ENCODE results near the gene ZNG1A.
A peak's percentile ranks its signal among the peaks of the same experiment; 100 is the strongest.
"Not testable (repeated sequence)": the region's sequence is repeated elsewhere in the genome, so short reads cannot be mapped to it uniquely, and the experiment has no call there.

ZNG1A gene

DNA sequence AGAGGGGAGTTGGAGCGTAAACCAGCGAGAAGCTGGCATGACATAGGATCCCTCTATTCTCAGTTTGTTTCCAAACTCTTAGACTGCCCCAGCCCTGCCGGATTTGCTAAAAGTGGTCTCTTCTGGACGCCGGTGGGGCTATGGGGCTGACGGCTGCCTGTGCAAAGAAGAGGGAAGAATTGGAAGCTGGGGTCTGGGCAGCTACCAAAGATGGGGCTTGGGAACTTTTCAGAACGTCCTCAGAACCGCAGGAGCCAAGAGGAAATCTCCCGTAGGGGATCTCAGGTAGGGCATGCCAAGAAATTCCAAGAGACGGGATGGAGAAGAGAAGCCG, 63.8 kb downstream of the ZNG1A start:
- H4K20me1 ChIP-seq: peaks cover 0 to 46% (median 23%) of the 10 kb centered on the region in 11 experiments; a peak in 19 of 22 replicates
- not testable (repeated sequence) for H3K36me3 ChIP-seq; H3K9me3 ChIP-seq (replicated peaks in 1 of 11); H3K27ac ChIP-seq; H3K9ac ChIP-seq
- peaks cover 0 to 17% (median 11%) of the 10 kb centered on the region in 10 experiments; a peak in 12 of 20 replicates for H3K4me1 ChIP-seq
- peak overlapping the region in 3 of 11 experiments; percentile 85 to 98 (median 91); a peak in 6 of 22 replicates for H3K4me2 ChIP-seq
- peaks cover 64 to 80% (median 75%) of the 10 kb centered on the region in 11 experiments for H3K27me3 ChIP-seq
- peak overlapping the region in 2 of 10 experiments; percentile 55 to 56; a peak in 2 of 20 replicates for H3K4me3 ChIP-seq

DNA sequence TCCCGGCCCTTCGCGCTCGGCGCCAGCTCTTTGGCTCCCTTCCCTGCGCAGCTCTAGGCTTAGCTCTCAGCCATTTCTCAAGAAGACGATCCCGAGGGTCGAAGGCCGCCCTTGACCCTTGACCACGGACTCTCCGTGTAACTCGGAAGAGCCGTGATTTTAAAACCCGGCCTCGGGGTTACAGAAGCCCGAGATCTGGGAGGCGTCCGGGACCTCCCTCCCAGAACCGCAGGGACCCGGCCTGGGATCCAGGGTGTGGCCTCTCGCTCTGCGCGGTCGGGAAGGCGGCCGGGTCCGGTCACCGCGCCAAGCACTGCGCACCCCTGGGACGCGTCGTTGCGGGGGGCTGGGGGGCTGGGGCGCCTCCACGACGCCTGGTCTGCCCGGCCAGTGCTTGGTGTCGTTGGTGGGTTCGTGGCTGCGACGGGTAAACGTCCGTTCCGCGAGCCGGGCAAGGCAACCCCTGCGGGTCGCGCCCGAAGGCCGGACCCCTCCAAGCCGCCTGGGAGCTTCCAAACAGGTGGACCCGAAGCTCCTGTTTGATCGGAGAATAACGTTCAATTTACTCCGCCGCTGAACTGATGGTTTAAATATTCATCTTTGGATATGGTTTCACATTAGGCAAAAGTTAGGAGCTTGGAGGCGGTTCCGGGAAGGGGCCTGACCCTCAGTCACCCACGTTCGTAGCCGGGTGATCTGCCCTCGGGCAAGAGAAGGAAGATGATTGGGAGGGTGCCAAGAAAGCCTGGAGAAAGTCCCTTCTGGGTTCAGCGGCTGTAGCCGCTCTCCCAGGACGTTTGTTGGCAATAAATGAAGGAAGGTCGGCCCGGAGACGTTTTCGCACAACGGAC, 64.4 kb downstream of the ZNG1A start:
- not testable (repeated sequence) for H3K27ac ChIP-seq; H3K9me3 ChIP-seq (replicated peaks in 1 of 11); H3K36me3 ChIP-seq
- Histone ChIP-seq H3K4me2 (peak overlapping the region; percentile 74 to 98 (median 85)), H3K27me3 (peaks cover 70 to 86% (median 81%) of the 10 kb centered on the region in 11 experiments), H3K4me1 (peaks cover 0 to 17% (median 11%) of the 10 kb centered on the region in 10 experiments; a peak in 12 of 20 replicates), H3K9ac (0 out of 22 replicates have a peak overlapping the region, but pooled peaks of 1 of the 11 experiments have one; percentile 22), H3K4me3 (peak overlapping the region; percentile 38 to 67 (median 54); a peak in 16 of 20 replicates), H4K20me1 (peaks cover 0 to 46% (median 23%) of the 10 kb centered on the region in 11 experiments; a peak in 19 of 22 replicates)

DNA sequence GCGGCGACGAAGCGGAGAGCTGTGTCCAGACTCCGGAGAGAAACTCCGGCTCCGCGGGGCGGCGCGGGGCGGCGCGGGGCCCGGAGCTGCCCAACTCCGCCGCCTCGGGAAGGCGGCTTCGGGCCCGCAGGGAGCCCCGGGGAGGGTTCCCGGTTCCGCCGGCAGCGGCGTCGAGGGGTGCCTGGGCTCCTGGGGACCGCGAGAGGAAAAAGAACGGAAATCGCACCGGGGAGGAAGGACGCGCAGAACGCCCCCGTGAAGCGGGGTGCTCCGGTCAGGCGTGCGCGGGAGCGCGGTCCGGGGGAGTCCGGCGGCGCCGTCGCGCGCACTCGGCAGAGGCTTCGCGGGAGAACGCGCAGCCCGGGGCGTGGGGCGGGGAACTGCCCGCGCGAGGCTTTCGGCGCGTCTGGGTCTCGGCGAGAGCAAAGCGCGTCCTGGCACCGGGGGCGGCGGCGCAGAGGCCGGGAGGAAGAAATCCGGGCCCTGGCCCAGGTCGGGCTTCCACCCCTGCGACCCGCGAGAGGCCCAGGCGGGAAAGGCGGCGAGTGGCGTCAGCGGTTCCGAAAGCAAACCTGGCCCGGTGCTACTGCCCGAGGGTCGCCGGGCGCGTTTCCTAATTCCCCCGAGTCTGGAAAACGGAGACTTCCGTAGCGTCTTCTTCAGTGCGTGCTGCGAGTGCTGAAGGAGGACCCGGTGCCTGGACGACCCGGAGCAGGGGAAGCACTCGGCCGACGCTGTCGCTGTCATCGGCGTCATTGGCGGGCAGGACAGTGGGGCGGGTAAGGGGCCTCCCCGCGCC, 65.2 kb downstream of the ZNG1A start:
- peak overlapping the region; percentile 74 to 98 (median 85) for H3K4me2 ChIP-seq
- H3K27me3 ChIP-seq: peaks cover 76 to 94% (median 89%) of the 10 kb centered on the region in 11 experiments
- H3K4me1 ChIP-seq: peaks cover 0 to 17% (median 11%) of the 10 kb centered on the region in 10 experiments; a peak in 12 of 20 replicates
- H3K9me3 ChIP-seq (replicated peaks in 1 of 11); H3K36me3 ChIP-seq; H3K27ac ChIP-seq: not testable (repeated sequence)
- H3K9ac ChIP-seq: peak overlapping the region in 3 of 11 experiments; percentile 22 to 39 (median 33); a peak in 3 of 22 replicates
- peak overlapping the region; percentile 38 to 67 (median 54); a peak in 18 of 20 replicates for H3K4me3 ChIP-seq
- peaks cover 0 to 46% (median 23%) of the 10 kb centered on the region in 11 experiments; a peak in 19 of 22 replicates for H4K20me1 ChIP-seq

DNA sequence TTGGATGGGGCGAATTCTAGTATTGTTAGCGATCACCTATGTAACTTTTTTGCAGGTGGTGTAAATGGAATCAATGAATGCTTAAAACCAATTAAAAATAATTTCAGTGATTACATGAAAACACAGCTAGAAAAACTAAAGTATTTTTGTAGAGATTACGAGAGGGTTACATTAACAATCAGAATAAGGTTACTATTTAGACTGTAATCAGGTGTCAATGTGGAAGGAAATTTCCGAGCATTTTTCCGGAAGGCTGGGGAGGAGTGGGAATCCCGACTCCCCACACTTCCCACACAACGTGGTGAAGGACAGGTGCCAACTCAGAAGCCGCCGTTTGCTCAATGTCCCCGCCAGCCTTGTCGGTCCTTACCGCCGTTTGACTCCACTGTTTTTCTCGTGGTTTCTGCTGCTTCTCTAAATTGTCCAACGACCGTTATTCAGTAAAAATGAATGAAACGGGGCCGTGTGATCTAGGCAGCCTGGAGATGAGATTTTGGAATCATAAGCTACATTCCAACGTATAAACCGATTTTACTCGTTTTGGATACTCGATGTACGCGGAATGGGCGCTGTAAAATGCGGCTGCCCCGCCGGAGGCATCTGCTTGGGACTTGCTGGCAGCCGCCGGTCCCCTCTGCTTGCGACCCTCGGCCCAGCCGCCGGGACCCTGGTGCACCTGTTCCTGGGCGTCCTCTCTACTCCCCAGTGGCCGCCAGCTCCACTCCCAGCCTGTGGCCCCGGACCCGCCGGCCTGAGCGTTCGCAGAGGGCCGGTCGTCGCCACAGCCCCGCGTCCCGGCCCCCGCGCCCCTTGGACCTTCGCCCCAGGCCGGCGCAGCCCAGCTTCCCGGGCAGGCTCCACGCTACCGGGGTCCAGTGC, 66.0 kb downstream of the ZNG1A start:
- Histone ChIP-seq H3K27me3 (peaks cover 70 to 94% (median 89%) of the 10 kb centered on the region in 11 experiments), H3K4me2 (peak overlapping the region in 8 of 11 experiments; percentile 75 to 98 (median 88); a peak in 16 of 22 replicates)

DNA sequence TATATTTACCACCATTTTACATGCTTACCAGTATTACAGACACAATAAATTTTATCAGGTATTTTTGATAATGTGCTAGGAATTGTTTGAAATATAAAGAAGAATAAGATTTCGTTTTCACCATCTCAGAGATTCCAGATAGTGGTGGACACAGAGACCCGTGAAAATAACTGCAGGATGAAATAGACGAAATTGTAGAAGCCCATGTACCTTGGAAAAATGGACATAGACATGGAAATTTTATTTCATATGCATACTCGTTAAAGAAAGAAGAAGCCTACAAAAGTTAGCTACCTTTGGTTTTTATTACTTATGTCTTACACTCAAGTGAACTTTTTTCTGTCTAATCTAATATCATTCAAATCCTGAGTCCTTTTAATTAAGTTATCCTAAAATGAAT, 68.2 kb downstream of the ZNG1A start:
- Histone ChIP-seq H3K27me3 (peaks cover 50 to 78% (median 70%) of the 10 kb centered on the region in 11 experiments), H4K20me1 (peaks cover 0 to 28% (median 23%) of the 10 kb centered on the region in 11 experiments; a peak in 19 of 22 replicates), H3K4me1 (peaks cover 0 to 17% (median 11%) of the 10 kb centered on the region in 10 experiments; a peak in 12 of 20 replicates)
- H3K9ac ChIP-seq; H3K9me3 ChIP-seq (replicated peaks in 1 of 11); H3K36me3 ChIP-seq; H3K27ac ChIP-seq; H3K4me3 ChIP-seq; H3K4me2 ChIP-seq: not testable (repeated sequence)

More for the DNA sequence above, 66.0 kb downstream of the ZNG1A start:
- H3K4me3 ChIP-seq: peak overlapping the region in 5 of 10 experiments; percentile 46 to 67 (median 56); a peak in 6 of 20 replicates
- peaks cover 0 to 17% (median 11%) of the 10 kb centered on the region in 10 experiments; a peak in 12 of 20 replicates for H3K4me1 ChIP-seq
- not testable (repeated sequence) for H3K36me3 ChIP-seq; H3K9me3 ChIP-seq (replicated peaks in 1 of 11); H3K9ac ChIP-seq; H3K27ac ChIP-seq
- peaks cover 0 to 41% (median 23%) of the 10 kb centered on the region in 11 experiments; a peak in 19 of 22 replicates for H4K20me1 ChIP-seq

- H3K27ac ChIP-seq; H3K36me3 ChIP-seq; H3K9me3 ChIP-seq (replicated peaks in 1 of 11); H3K4me3 ChIP-seq; H3K9ac ChIP-seq; H3K4me2 ChIP-seq: not testable (repeated sequence)
- Histone ChIP-seq H4K20me1 (peaks cover 0 to 21% (median 17%) of the 10 kb centered on the region in 11 experiments; a peak in 19 of 22 replicates), H3K27me3 (peaks cover 42 to 69% (median 61%) of the 10 kb centered on the region in 11 experiments), H3K4me1 (peaks cover 0 to 13% (median 10%) of the 10 kb centered on the region in 10 experiments; a peak in 12 of 20 replicates)
These were observed 69.3 kb downstream of the ZNG1A start for GRCh38 chr9:109540-109939.

GRCh38 chr9:108742-109495, 69.9 kb downstream of the ZNG1A start:
- Histone ChIP-seq H4K20me1 (peaks cover 0 to 15% (median 11%) of the 10 kb centered on the region in 11 experiments; a peak in 19 of 22 replicates), H3K27me3 (peaks cover 36 to 63% (median 55%) of the 10 kb centered on the region in 11 experiments)
- not testable (repeated sequence) for H3K4me1 ChIP-seq; H3K9ac ChIP-seq; H3K36me3 ChIP-seq; H3K27ac ChIP-seq; H3K4me2 ChIP-seq; H3K4me3 ChIP-seq; H3K9me3 ChIP-seq (replicated peaks in 1 of 11)

DNA sequence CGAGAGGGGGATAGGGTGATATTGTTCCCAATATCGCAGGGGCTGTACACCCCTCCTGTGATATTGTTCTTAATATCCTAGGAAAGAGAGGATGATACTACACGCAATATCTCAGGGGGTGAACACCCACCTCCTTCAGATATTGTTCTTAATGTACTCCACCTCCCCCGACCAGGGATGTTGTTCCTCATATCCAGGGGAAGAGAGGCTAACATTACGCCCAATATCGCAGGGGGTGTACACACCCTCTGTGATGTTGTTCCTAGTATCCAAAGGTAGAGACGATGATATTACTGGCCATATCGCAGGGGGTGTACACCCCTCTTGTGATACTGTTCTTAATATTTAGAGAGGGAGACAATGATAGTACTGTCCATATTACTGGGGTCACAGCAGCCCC, 72.9 kb downstream of the ZNG1A start:
- not testable (repeated sequence) for H4K20me1 ChIP-seq; H3K27ac ChIP-seq; H3K4me2 ChIP-seq; H3K9me3 ChIP-seq (replicated peaks in 1 of 11); H3K9ac ChIP-seq; H3K4me1 ChIP-seq; H3K36me3 ChIP-seq; H3K4me3 ChIP-seq
- H3K27me3 ChIP-seq: peaks cover 14 to 37% (median 30%) of the 10 kb centered on the region in 11 experiments; a peak in 21 of 22 replicates

GRCh38 chr9:100430-100829, 78.4 kb downstream of the ZNG1A start:
- H3K4me3 ChIP-seq; H3K9me3 ChIP-seq (replicated peaks in 1 of 11); H3K36me3 ChIP-seq; H3K4me1 ChIP-seq; H3K27ac ChIP-seq; H4K20me1 ChIP-seq; H3K9ac ChIP-seq; H3K4me2 ChIP-seq; H3K27me3 ChIP-seq: not testable (repeated sequence)

DNA sequence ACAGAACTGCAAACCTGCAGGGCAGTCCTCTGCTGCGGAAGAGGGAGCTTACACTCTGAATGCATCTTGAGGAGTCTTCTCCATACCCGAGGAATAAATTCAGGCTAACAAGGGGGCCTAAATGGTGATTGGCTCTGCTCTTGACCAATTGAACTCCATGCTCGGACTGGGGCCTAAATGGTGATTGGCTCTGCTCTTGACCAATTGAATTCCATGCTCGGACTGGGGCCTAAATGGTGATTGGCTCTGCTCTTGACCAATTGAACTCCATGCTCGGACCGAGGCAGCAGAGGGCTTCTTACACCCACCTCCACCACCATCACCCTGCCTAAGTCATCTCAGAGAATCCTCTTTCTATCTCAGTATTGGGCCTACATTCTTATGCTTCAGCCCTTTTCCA, 79.0 kb downstream of the ZNG1A start:
- not testable (repeated sequence) for H3K4me2 ChIP-seq; H3K27me3 ChIP-seq; H3K9ac ChIP-seq; H3K9me3 ChIP-seq (replicated peaks in 1 of 11); H3K27ac ChIP-seq; H3K4me3 ChIP-seq; H3K4me1 ChIP-seq; H3K36me3 ChIP-seq; H4K20me1 ChIP-seq

DNA sequence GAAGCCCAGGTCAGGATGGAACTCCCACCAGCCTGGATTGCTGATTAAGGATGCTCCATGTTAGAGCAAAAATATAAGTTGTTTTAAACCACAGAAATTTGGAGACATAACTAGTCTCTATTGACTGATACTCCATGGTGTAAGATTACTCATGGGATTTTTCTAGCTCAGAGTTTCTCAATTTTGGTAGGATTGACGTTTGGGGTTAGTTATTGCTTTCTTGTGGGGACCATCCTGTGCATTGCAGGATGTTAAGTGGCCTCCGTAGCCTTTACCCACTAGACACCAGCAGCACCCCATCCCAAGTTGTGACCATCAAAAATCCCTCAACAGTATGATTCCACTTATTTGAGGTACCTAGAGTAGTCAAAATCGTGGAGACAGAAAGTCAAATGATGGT, 80.1 kb downstream of the ZNG1A start:
- H3K4me3 ChIP-seq; H3K36me3 ChIP-seq; H3K9ac ChIP-seq; H4K20me1 ChIP-seq; H3K4me1 ChIP-seq; H3K4me2 ChIP-seq; H3K27ac ChIP-seq; H3K9me3 ChIP-seq (replicated peaks in 1 of 11); H3K27me3 ChIP-seq: not testable (repeated sequence)

DNA sequence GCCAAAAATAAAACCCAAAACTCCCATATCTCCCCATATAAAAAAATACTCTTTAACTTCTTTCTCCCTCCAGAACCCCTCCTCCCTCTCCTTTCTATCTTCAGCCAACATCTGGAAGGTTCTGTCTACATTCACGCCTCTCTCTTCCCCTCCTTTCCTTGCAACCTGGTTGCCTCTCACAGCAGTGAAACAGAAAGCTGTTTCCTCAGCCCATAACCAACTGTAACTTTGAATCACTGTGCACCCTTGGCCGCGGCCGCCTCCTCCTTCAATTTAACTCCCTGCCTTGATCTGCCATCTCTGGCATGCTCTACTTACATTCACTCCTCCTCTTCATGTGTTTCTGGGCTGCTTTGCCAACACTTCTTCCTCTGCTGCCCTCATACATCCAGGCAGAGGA, 83.9 kb downstream of the ZNG1A start:
- H3K9ac ChIP-seq; H3K36me3 ChIP-seq; H3K4me2 ChIP-seq; H3K4me1 ChIP-seq; H3K9me3 ChIP-seq (replicated peaks in 1 of 11); H3K27me3 ChIP-seq; H4K20me1 ChIP-seq; H3K27ac ChIP-seq; H3K4me3 ChIP-seq: not testable (repeated sequence)
